ENCODE measurements around the gene EXO5.

GRCh38 chr1:40462956-40463590 is 45.5 kb upstream of the EXO5 start:
- TF ChIP-seq ZC3H10 (CRISPR knock-in tag; IDR thresholded peaks at IDR 0.05) (no peak), GLIS3 (CRISPR knock-in tag; IDR thresholded peaks at IDR 0.05) (no peak), TOX (CRISPR knock-in tag; IDR thresholded peaks at IDR 0.05; ENCODE audit: borderline replicate concordance) (no peak)
- TF ChIP-seq, protein P1, sequence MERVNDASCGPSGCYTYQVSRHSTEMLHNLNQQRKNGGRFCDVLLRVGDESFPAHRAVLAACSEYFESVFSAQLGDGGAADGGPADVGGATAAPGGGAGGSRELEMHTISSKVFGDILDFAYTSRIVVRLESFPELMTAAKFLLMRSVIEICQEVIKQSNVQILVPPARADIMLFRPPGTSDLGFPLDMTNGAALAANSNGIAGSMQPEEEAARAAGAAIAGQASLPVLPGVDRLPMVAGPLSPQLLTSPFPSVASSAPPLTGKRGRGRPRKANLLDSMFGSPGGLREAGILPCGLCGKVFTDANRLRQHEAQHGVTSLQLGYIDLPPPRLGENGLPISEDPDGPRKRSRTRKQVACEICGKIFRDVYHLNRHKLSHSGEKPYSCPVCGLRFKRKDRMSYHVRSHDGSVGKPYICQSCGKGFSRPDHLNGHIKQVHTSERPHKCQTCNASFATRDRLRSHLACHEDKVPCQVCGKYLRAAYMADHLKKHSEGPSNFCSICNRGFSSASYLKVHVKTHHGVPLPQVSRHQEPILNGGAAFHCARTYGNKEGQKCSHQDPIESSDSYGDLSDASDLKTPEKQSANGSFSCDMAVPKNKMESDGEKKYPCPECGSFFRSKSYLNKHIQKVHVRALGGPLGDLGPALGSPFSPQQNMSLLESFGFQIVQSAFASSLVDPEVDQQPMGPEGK (CRISPR knock-in tag; IDR thresholded peaks at IDR 0.05; ENCODE audit: borderline replicate concordance) = no peak
